ENCODE data around the gene CRYGD. TPM values are rescaled to one million over a fixed set of nuclear protein-coding genes. Genes with fewer than 3 reads are reported as not detected.

Gene CRYGD
- total and polyA plus RNA-seq, 2 experiments from 2014 or later: 0.47 TPM; not detected in 1

- no peaks in the 10 kb centered on the region for H3K36me3 ChIP-seq (replicated peaks; ENCODE audit: insufficient read depth, low read depth)
- no peaks in the 10 kb centered on the region for H4K20me1 ChIP-seq (ENCODE audit: insufficient read depth, poor library complexity, severe bottlenecking)
Measured at GRCh38 chr2:208092093-208092832, 32.1 kb downstream of the CRYGD start.

GRCh38 chr2:208090420-208090819 is 33.9 kb downstream of the CRYGD start:
- DNase-seq (ENCODE audit: low spot score): no peak
- Histone ChIP-seq H3K9me2 (replicated peaks; ENCODE audit: insufficient read depth) (no peaks in the 10 kb centered on the region), H3K36me3 (replicated peaks; ENCODE audit: insufficient read depth, low read depth) (no peaks in the 10 kb centered on the region), H4K20me1 (ENCODE audit: insufficient read depth, poor library complexity, severe bottlenecking) (no peaks in the 10 kb centered on the region), H3K79me2 (no peaks in the 10 kb centered on the region), H3K4me1 (ENCODE audit: insufficient read depth) (peaks cover 10% of the 10 kb centered on the region), H2AFZ (no peak overlapping the region), H3K4me3 (no peak overlapping the region), H3K27me3 (no peaks in the 10 kb centered on the region), H3K4me2 (no peak overlapping the region), H3K27ac (no peak overlapping the region), H3K9me3 (ENCODE audit: low read depth) (no peaks in the 10 kb centered on the region)
- no peak for TF ChIP-seq EZH2 (IDR thresholded peaks at IDR 0.05; ENCODE audit: borderline replicate concordance)
- no peak for TF ChIP-seq EZH2phosphoT487 (IDR thresholded peaks at IDR 0.05; ENCODE audit: low read depth, severe bottlenecking, unreplicated experiment)
- TF ChIP-seq CTCF (IDR thresholded peaks at IDR 0.05; ENCODE audit: poor library complexity): no peak

More at GRCh38 chr2:208092093-208092832, 32.1 kb downstream of the CRYGD start:
- Histone ChIP-seq H3K79me2 (no peaks in the 10 kb centered on the region), H2AFZ (no peak overlapping the region), H3K4me2 (no peak overlapping the region), H3K27me3 (no peaks in the 10 kb centered on the region), H3K27ac (no peak overlapping the region), H3K4me1 (ENCODE audit: insufficient read depth) (peaks cover 10% of the 10 kb centered on the region), H3K9me3 (ENCODE audit: low read depth) (no peaks in the 10 kb centered on the region), H3K4me3 (no peak overlapping the region), H3K9me2 (replicated peaks; ENCODE audit: insufficient read depth) (no peaks in the 10 kb centered on the region)
- DNase-seq (ENCODE audit: low spot score): no peak
- no peak for TF ChIP-seq EZH2phosphoT487 (IDR thresholded peaks at IDR 0.05; ENCODE audit: low read depth, severe bottlenecking, unreplicated experiment)
- TF ChIP-seq EZH2 (IDR thresholded peaks at IDR 0.05; ENCODE audit: borderline replicate concordance): no peak
- no peak for TF ChIP-seq CTCF (IDR thresholded peaks at IDR 0.05; ENCODE audit: poor library complexity)
- 95% methylated on average over 1 of the region's 1 CpG for WGBS (ENCODE audit: low lambda C conversion rate, missing lambda C conversion rate)

GRCh38 chr2:208086029-208086428 is 38.3 kb downstream of the CRYGD start:
- TF ChIP-seq EZH2 (IDR thresholded peaks at IDR 0.05; ENCODE audit: borderline replicate concordance) (no peak), CTCF (IDR thresholded peaks at IDR 0.05; ENCODE audit: poor library complexity) (no peak), EZH2phosphoT487 (IDR thresholded peaks at IDR 0.05; ENCODE audit: low read depth, severe bottlenecking, unreplicated experiment) (no peak)
- no peak overlapping the region for H2AFZ ChIP-seq
- H3K9me2 ChIP-seq (replicated peaks; ENCODE audit: insufficient read depth): no peaks in the 10 kb centered on the region
- no peaks in the 10 kb centered on the region for H3K4me1 ChIP-seq (ENCODE audit: insufficient read depth)
- 91% methylated on average over 1 of the region's 1 CpG for WGBS (ENCODE audit: low lambda C conversion rate, missing lambda C conversion rate)
- no peaks in the 10 kb centered on the region for H3K79me2 ChIP-seq
- no peaks in the 10 kb centered on the region for H3K9me3 ChIP-seq (ENCODE audit: low read depth)
- H3K27ac ChIP-seq: no peak overlapping the region
- DNase-seq (ENCODE audit: low spot score): no peak
- no peaks in the 10 kb centered on the region for H4K20me1 ChIP-seq (ENCODE audit: insufficient read depth, poor library complexity, severe bottlenecking)
- no peak overlapping the region for H3K4me2 ChIP-seq
- H3K4me3 ChIP-seq: no peak overlapping the region
- H3K27me3 ChIP-seq: no peaks in the 10 kb centered on the region
- no peaks in the 10 kb centered on the region for H3K36me3 ChIP-seq (replicated peaks; ENCODE audit: insufficient read depth, low read depth)
